Keratinocyte (primary cell): ENCODE data around the gene TCF7. TPM values are rescaled to one million over a fixed set of nuclear protein-coding genes. Genes with fewer than 3 reads are reported as not detected.
A peak's percentile ranks its signal among the peaks of the same experiment; 100 is the strongest.

Source experiments
- DNase-seq: peaks from one replicate; pipeline ENCODE4 v3.0.0-alpha.2; 2011; ENCODE audit warnings: low read depth, missing footprints, low spot score
- FAIRE-seq: peaks from 2 replicates; lab custom pipeline; 2011; peaks lifted over from hg19 to GRCh38; lab: Jason Lieb, UNC
- H2AFZ ChIP-seq: 2 replicates; pipeline ENCODE4 v1.6.0; 2012; ENCODE audit warnings: low read length, control low read depth, inconsistent platforms; ENCODE audit not compliant: control insufficient read depth
- H3K27ac ChIP-seq: 2 replicates; pipeline ENCODE4 v1.5.1; 2011; ENCODE audit warnings: low read length; ENCODE audit not compliant: control insufficient read depth, insufficient read depth
- H3K27me3 ChIP-seq: 3 replicates; pipeline ENCODE4 v1.6.0; 2011; ENCODE audit warnings: low read length; ENCODE audit not compliant: control insufficient read depth, insufficient read depth; ENCODE audit errors: extremely low read depth
- H3K36me3 ChIP-seq, 2 experiments: 2 replicates in 1 of 2; 3 replicates in 1 of 2; pipeline ENCODE4 v1.5.1; 2011; ENCODE audit warnings: low read length in 2 of 2, mild to moderate bottlenecking in 1 of 2; ENCODE audit not compliant: control insufficient read depth in 2 of 2, insufficient read depth in 2 of 2; ENCODE audit errors: extremely low read depth in 1 of 2
- H3K4me1 ChIP-seq: 3 replicates; pipeline ENCODE4 v1.5.1; 2011; ENCODE audit warnings: low read length; ENCODE audit not compliant: control insufficient read depth, insufficient read depth; ENCODE audit errors: extremely low read depth
- H3K4me2 ChIP-seq: 3 replicates; pipeline ENCODE4 v1.6.0; 2011; ENCODE audit warnings: low read depth, low read length; ENCODE audit not compliant: control insufficient read depth, insufficient read depth; ENCODE audit errors: extremely low read depth
- H3K4me3 ChIP-seq, 3 experiments: fragments of 200-600 bp in 1 of 3; sonication (generic) in 1 of 3; 2 replicates in 2 of 3; 3 replicates in 1 of 3; pipeline ENCODE4 v1.5.1; 2011 to 2016; ENCODE audit warnings: low read length in 3 of 3, mild to moderate bottlenecking in 3 of 3, control low read depth in 2 of 3, inconsistent platforms in 1 of 3, low read depth in 1 of 3, mixed read lengths in 1 of 3, mixed run types in 1 of 3, moderate library complexity in 1 of 3; ENCODE audit not compliant: control insufficient read depth in 2 of 3, insufficient read depth in 2 of 3; ENCODE audit errors: extremely low read depth in 1 of 3
- H3K79me2 ChIP-seq: 2 replicates; pipeline ENCODE4 v1.6.0; 2012; ENCODE audit warnings: low read length; ENCODE audit not compliant: control insufficient read depth, insufficient read depth
- H3K9ac ChIP-seq: 3 replicates; pipeline ENCODE4 v1.6.0; 2011; ENCODE audit warnings: low read length; ENCODE audit not compliant: control insufficient read depth, insufficient read depth; ENCODE audit errors: extremely low read depth
- H3K9me1 ChIP-seq: 3 replicates; pipeline ENCODE4 v1.6.0; 2011; ENCODE audit warnings: low read length; ENCODE audit not compliant: control insufficient read depth, insufficient read depth; ENCODE audit errors: extremely low read depth
- H3K9me3 ChIP-seq: 2 replicates; pipeline ENCODE4 v1.5.1; 2012; ENCODE audit warnings: low read depth, low read length; ENCODE audit not compliant: control insufficient read depth
- H4K20me1 ChIP-seq: 3 replicates; pipeline ENCODE4 v1.6.0; 2011; ENCODE audit warnings: low read length; ENCODE audit not compliant: control insufficient read depth, insufficient read depth; ENCODE audit errors: extremely low read depth
- CTCF ChIP-seq, 3 experiments: IDR thresholded peaks in 1 of 3; conservative IDR thresholded peaks in 1 of 3; optimal IDR thresholded peaks in 1 of 3; 2 replicates in 2 of 3; 3 replicates in 1 of 3; pipeline versions ENCODE3 to v1.5.1; 2011; ENCODE audit warnings: low read length in 3 of 3, mild to moderate bottlenecking in 3 of 3, moderate library complexity in 2 of 3, control low read depth in 1 of 3, inconsistent platforms in 1 of 3; ENCODE audit not compliant: insufficient read depth in 2 of 3; ENCODE audit errors: extremely low read depth in 1 of 3
- EZH2 ChIP-seq: IDR thresholded peaks from one replicate; pipeline ENCODE4 v1.6.1; 2012; ENCODE audit warnings: inconsistent platforms, mild to moderate bottlenecking, low read length, moderate library complexity
- dilution Hi-C: fragments of 300-500 bp; cut with MboI; formaldehyde crosslinking; loops from one replicate; pipeline ENCODE4 v1.7.0; 2020; ENCODE audit warnings: low sequenced_read_pairs; ENCODE audit not compliant: extremely low pct_ligation_motif_present
- polyA plus RNA-seq, 5 experiments: library from polyadenylated mRNA; depleted of rRNA in 3 of 5; stranded (reverse) in 3 of 5; stranded (forward) in 1 of 5; unstranded in 1 of 5; fragments of >200 nt; gene quantifications; 1 replicate in 1 of 5; 2 replicates in 3 of 5; 3 replicates in 1 of 5; pipeline versions ENCODE4 v1.2.1 to v1.2.3, GENCODE V29; 2011 to 2012; ENCODE audit warnings: missing spikeins in 2 of 5, low read depth in 1 of 5, low replicate concordance in 1 of 5

The TCF7 gene
- polyA plus RNA-seq, 1 donor (not counting 4 experiments of a cell fraction or from before 2014, with no cell fraction given): 0.84 TPM

- H4K20me1 ChIP-seq: no peaks in the 10 kb centered on the region
These were observed 70.0 kb downstream of the TCF7 start for GRCh38 chr5:134184155-134185135.

GRCh38 chr5:134188092-134188491 lies 73.6 kb downstream of the TCF7 start:
- Histone ChIP-seq H3K4me1 (no peaks in the 10 kb centered on the region), H3K9me1 (no peaks in the 10 kb centered on the region), H3K4me2 (no peak overlapping the region), H4K20me1 (no peaks in the 10 kb centered on the region), H3K79me2 (no peaks in the 10 kb centered on the region), H3K36me3 (no peaks in the 10 kb centered on the region), H3K4me3 (no peak overlapping the region), H3K27ac (no peak overlapping the region), H3K9ac (no peak overlapping the region), H2AFZ (no peak overlapping the region), H3K9me3 (no peaks in the 10 kb centered on the region), H3K27me3 (no peaks in the 10 kb centered on the region)
- dilution Hi-C loops: no loop called here
- FAIRE-seq: no peak
- DNase-seq: no peak
- TF ChIP-seq EZH2 (no peak), CTCF (optimal IDR thresholded peaks at IDR 0.05 in 1 of 3, IDR thresholded peaks at IDR 0.05 in 1 of 3, conservative IDR thresholded peaks at IDR 0.05 in 1 of 3; ENCODE audit: extremely low read depth in 1 of 3, insufficient read depth in 2 of 3, low read length in 3 of 3) (no peak)

More at GRCh38 chr5:134184155-134185135, 70.0 kb downstream of the TCF7 start:
- H3K4me2 ChIP-seq: no peak overlapping the region
- H3K9me3 ChIP-seq: no peaks in the 10 kb centered on the region
- no peaks in the 10 kb centered on the region for H3K27me3 ChIP-seq
- TF ChIP-seq CTCF (optimal IDR thresholded peaks at IDR 0.05 in 1 of 3, IDR thresholded peaks at IDR 0.05 in 1 of 3, conservative IDR thresholded peaks at IDR 0.05 in 1 of 3; ENCODE audit: extremely low read depth in 1 of 3, insufficient read depth in 2 of 3, low read length in 3 of 3) (peak; percentile 94 to 98 (median 97)), EZH2 (no peak)
- no peaks in the 10 kb centered on the region for H3K36me3 ChIP-seq
- no peaks in the 10 kb centered on the region for H3K4me1 ChIP-seq
- dilution Hi-C loops: no loop called here
- H3K79me2 ChIP-seq: no peaks in the 10 kb centered on the region
- no peak for DNase-seq
- H3K9ac ChIP-seq: no peak overlapping the region
- no peak overlapping the region for H2AFZ ChIP-seq
- H3K4me3 ChIP-seq: no peak overlapping the region
- H3K27ac ChIP-seq: no peak overlapping the region
- no peak for FAIRE-seq
- no peaks in the 10 kb centered on the region for H3K9me1 ChIP-seq
